Putamen (tissue), 1 donor: ENCODE data around the gene VKORC1L1.
"Not testable (repeated sequence)": the region's sequence is repeated elsewhere in the genome, so short reads cannot be mapped to it uniquely, and the experiment has no call there.

Source experiments
- DNase-seq: peaks from one replicate; pipeline ENCODE4 v3.0.0-alpha.2; 2016; ENCODE audit warnings: low spot score

Gene VKORC1L1

DNA sequence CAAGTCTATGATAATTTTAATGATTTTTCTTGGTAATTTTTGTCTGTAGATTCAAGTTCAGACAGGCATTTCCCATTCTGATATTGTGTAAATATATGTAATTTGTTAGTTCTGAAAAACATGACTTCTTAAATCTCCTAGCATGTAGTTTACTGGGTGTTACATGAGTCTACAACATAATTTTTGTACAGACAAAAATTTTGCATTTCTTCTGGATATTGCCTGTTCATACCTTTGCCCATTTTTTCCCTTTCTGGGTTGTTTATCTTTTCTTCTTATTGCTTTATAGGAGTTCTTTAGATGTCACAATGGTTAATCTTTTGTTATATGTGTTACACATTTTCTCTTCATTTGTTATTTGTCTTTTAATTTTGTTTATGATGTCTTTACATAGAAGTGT lies 12.1 kb downstream of the VKORC1L1 start:
- DNase-seq = not testable (repeated sequence)

DNA sequence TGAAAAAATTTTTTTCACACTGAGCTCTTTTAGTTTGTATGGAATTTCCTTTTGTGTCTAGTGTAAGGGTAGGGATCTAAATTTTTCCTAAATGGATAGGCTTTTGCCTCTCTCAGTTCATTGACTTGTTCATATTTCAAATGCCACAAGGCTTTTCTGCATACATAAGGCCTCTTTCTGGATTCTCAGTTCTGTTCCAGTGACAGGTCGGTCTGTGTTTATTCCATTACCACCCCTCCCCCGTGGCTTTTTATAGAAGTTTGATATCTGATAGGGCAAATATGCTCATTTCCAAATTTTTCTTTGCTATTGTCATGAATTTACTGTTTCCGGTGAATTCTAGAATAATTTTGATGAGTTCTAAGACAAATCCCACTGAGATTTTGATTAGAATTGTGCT lies 12.7 kb downstream of the VKORC1L1 start:
- DNase-seq = not testable (repeated sequence)

DNA sequence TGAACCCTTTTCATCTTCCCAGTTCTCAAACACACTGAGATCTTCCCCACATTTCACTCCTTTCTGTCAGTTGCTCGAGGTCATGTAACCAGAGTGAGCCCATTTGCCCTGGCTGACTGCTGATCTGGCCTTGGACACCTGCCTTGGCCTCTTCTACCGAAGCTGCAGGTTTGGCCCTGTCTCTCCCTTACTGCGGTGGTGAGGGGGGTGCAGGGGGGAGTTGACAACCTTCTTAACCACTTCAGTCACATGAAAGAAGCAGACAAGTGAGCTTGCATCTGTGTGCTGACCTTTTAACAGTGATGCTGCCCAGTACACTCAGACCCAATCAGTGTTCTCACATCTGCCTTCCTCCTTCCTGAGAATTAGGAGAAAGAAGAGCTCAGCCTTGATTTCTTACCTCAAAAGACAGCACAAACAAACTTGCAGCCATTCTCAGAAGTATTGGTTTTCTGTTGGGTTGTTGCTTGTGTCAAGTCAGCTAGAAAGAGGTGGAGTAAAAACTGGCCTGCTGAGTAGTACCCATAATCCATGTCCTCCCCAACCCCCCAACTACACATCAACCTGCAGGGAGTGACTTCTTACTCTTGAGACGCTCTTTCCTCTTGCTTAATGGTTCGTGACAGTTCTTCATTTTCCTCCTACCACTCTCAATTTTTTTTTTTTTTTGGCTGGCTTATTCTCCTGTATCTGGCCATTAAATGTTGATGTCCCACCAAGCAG lies 15.7 kb downstream of the VKORC1L1 start:
- DNase-seq = not testable (repeated sequence)

DNA sequence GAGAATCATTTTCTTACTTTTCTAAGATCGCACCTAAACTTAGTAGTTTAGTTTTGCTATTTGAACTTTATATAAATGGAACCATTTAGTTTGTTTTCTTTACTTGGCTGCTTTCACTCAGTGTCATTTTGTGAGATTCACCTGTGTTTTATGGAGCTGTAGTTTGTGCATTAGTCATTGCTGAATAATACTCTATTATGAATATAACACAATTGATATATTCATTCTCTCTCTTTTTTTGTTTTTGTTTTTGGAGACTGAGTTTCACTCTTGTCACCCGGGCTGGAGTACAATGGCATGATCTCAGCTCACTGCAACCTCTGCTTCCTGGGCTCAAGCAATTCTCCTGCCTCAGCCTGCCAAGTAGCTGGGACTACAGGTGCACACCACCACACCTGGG lies 16.8 kb downstream of the VKORC1L1 start:
- not testable (repeated sequence) for DNase-seq

DNA sequence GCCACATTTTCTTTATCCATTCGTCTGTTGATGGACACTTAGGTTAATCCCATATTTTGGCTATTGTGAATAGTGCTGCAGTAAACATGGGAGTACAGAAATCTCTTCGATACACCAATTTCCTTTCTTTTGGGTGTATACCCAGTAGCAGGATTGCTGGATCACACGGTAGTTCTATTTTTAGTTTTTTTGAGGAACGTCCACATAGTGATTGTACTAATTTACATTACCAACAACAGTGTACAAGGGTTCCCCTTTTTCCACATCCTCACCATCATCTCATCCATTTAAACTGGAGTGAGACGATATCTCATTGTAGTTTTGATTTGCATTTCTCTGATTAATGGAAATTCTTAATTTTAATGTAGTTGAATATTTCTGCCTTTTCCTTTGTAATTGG lies 19.3 kb downstream of the VKORC1L1 start:
- DNase-seq = no peak

DNA sequence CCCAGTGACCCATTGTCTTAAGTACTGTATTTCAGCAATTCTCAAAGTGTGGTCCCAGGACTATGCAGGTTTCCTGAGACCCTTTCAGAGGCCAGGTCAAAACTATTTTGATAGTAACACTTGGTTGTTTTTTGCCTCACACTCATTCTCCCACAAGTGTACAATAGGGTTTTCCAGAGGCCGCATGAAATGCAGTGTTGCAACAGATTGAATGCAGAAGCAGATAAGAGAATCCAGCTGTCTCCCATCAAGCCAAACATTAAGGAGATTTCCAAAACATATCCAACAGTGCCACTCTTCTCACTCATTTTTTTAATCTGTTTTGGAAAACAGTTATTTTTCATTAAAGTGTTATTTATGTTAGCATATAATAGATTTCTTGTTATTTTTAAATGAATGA lies 20.0 kb downstream of the VKORC1L1 start:
- DNase-seq = no peak

DNA sequence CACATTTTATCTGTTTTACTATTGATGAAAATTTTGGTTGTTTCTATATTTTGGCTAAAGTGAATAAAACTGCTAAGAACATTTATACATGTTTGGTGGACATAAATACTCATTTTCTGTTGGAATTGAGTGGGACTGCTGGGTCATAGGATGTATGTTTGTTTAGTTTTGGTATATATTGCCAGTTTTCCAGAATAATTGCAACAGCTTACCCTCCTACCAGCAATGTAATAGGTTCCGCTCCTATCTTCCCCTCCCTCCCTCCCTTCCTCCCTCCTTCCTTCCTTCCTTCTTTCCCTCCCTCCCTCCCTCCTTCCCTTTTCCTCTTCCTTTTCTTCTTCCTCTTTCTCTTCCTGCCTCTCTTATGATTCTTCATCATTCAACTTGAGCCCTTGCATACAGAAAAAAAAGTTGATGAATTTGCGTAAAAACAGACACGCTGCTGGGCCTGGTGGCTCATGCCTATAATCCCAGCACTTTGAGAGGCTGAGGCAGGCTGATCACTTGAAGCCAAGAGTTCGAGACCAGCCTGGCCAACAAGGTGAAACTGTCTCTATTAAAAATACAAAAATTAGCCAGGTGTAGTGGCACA lies 23.5 kb downstream of the VKORC1L1 start:
- DNase-seq = no peak

DNA sequence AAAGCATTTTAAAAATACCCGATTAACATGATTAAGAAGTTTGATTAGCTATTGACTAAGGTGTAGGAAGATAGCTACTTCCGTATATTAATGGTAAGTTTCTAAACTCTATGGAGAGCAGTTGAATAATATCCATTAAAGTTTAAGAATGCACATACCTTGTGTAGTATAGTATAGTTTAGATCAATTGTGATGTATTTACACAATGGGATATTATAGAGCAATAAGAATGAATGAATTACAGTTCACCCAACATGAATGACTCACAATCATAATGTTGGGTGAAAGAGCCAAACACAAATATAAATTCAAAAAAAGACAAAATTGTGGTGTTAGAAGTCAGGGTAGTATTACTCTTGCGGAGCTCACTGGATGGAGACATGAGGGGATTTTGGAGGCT lies 24.4 kb downstream of the VKORC1L1 start:
- not testable (repeated sequence) for DNase-seq

DNA sequence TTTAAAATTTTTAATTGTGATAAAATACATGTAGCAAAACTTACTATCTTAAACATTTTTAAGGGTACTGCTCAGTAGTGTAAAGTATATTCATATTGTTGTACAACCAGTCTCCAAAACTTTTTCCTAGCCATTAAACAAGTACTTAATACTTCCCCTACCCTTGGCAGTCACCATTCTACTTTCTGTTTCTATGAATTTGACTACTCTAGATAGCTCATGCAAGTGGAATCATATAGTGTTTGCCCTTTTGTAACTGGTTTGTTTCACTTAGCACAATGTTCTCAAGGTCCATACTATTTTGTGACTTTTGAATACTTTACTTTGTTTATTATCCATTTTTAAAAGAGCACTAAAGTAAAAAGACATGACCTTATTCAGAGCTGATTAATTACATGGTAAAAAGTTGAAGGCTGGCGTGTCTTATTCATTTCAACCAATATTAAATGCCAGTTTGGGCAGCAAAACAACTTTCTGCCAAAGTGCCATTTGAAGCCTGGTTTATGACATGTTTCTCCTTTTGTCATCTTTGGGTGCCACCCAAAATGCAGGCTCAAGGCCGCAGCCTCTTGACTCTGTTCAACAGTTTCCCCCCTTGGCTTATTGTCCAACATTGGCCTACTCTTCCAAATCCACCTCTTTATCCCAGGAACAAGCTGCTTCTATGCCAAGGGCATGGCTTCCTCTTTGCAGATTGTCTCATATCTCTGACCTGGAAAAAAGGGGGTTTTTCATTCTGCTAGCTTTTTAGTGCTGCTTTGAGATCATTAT lies 26.0 kb downstream of the VKORC1L1 start:
- DNase-seq = not testable (repeated sequence)

DNA sequence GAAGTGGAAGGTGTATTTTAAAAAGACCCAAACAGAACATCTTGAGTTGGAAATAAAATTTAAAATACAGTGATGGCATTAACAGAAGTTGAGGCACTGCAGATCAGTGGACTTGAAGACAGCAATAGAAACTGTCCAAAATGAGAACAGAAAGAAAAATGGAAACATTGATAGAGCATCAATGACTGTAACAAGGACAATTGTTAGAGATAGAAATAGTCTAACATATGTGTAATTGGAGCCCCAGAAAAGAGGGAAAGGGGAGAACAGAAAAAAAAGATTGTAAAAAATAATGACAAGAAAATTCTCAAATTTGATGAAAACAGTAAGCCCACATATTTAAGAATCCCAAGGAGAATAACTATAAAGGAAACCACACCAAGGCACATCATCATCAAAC lies 29.4 kb downstream of the VKORC1L1 start:
- DNase-seq = no peak

DNA sequence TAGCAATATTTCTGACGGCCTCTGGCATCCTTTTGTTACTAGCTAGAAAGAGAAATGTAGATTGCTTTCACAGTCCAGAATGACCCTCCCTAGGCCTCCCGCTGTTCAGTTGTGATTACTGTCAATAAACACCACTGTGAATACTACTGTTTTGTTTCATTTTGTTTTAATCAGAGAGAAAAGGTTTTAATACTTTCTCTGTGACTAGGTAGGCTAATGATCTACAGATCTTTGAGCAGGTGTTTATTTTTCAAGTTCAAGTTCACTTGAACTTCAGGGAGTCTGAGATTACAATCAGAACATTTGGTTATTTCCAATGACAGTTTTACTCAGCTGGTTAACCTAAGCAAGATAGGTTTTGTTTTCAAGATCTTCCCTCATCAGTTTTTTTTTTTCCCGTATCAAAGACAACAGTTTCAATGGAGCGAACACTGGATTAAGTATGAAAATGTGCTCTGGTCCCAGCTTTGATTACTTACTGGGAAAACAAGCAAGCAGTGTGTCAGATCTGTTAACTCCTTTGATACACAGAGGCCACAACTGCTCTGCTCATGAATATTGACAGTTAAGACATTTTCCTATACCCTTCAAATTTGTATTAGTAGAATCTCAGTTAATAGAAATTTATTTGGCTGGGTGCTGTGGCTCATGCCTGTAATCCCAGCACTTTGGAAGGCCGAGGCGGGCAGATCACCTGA lies 34.8 kb downstream of the VKORC1L1 start:
- DNase-seq = no peak

DNA sequence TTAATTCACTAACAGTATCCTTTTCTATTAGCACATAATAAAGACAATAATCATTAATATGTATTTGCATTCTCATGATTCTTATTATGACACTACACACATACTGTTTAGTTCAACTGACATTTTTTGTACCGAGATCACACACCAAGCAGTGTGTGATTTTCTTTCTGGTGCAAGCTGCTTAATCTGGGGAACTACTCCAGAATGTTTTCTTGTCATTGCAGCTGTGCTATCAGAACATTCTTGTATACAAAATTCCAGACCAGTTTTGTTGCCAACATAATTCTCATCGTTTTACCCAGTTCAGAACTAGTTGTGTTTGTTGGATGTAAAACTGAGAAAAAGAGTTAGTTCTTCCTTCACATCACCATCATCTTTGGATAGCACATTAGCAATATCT lies 37.4 kb downstream of the VKORC1L1 start:
- no peak for DNase-seq

DNA sequence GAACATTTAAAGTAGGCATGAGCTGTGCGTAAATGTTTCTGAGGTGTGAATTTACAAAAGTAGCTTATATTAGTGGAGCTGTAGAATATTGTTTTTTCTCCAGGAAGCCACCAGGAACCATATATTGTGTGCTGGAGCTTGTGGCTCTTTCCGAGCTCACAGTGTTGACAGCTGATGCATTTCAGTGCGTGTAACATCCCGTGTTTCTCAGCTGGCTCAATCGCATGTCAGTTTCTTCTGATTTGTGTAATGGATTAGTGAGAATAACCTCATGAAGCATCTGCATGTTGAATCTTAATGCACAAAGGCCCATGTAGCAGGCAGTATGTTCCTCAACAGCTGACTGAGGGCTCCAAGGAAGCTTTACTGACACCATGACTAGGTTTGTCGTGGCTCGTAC lies 39.4 kb downstream of the VKORC1L1 start:
- DNase-seq = no peak

DNA sequence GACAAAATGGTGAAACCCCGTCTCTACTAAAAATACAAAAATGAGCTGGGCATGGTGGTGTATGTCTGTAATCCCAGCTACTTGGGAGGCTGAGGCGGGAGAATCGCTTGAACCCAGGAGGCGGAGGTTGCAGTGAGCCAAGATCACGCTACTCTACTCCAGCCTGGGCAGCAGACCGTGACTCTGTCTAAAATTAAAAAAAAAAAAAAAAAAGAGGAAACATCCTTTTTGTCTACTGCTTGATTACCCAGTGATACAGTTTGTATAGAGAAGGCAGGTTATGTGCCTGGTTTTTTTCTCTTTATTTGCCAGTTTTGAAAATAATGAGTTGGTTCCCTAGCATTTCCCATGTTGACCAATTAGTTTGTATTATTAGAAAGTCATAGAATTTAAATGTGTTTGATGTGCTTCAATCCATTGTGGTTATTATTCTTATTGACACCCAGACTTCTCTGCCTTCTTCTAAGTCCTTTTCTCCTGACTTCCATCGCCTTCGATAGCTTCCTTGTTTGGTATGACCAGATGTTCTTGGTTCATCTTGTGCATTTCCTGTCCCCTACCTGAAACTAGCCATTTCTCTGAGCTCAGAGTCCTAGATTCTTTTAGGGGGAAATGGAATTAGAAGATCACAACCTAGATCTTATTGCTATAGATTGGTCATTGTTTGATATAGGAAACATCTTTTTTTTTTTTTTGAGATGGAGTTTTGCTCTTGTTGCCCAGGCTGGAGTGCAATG lies 43.2 kb downstream of the VKORC1L1 start:
- no peak for DNase-seq

DNA sequence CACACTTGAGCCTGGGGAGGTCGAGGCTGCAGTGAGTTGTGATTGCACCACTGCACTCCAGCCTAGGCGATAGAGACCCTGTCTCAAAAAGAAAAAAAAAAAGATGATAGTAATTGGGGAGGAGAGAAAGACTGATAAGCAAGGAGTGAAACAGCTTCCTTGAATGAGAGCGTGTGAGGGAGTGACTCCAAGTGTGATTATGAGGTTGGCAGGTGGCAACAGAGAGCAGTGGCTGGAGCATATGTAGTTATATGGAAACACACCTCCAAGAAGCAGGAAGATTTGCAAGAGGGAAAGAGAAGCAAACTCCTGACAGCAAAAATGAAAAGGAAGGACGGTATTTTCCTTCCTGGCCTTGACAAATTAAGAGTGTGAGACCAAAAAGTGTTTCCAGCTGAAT lies 50.4 kb downstream of the VKORC1L1 start:
- DNase-seq = no peak

DNA sequence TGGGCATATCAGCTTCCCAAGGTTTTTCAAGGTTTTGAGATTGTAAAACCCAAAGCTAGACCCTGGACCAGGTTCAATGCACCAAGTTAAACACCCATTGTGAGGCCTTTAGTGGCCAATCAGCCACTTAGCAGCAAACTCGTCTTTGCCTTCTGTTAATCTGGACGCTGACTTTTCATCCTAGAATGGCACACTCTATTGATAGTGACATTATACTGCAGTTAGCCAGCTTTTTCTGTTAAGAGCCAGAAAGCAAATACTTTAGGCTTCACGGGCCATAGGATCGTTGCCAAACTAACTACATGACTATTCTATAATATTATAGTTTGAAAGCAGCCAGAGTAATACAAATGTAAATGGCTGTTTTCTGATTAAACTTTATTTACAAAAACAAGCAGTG lies 51.3 kb downstream of the VKORC1L1 start:
- DNase-seq = no peak

DNA sequence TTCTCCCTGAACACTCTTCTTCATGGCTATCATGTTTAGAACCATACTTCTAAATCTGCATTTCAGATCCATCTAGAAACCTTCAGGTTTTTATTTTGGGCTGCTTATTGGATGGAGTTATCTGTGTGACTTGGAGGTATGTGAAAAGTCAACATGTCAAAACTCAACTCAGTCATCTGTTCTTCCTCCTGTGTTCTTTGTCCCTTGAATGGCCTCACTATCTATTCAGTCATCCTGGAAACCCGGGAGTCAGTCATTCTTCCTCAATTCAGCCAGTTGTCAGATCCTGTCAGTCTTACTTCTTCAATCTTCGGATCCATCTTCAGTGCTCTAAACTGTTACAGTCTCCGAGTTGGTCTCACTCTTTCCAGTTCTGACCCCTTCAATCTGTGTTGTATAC lies 52.2 kb downstream of the VKORC1L1 start:
- DNase-seq = no peak

DNA sequence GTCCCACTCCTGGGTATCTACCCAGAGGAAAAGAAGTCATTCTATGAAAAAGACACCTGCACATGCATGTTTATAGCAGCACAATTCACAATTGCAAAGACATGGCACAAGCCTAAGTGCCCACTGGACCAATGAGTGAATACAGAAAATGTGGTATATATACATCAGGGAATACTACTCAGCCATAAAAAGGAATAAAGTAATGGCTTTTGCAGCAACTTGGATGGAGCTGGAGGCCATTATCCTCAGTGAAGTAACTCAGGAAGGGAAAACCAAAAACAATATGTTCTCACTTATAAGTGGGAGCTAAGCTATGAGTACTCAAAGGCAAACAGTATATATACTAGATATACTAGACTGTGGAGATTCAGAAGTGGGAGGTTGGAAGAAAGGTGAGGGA lies 53.7 kb downstream of the VKORC1L1 start:
- no peak for DNase-seq

DNA sequence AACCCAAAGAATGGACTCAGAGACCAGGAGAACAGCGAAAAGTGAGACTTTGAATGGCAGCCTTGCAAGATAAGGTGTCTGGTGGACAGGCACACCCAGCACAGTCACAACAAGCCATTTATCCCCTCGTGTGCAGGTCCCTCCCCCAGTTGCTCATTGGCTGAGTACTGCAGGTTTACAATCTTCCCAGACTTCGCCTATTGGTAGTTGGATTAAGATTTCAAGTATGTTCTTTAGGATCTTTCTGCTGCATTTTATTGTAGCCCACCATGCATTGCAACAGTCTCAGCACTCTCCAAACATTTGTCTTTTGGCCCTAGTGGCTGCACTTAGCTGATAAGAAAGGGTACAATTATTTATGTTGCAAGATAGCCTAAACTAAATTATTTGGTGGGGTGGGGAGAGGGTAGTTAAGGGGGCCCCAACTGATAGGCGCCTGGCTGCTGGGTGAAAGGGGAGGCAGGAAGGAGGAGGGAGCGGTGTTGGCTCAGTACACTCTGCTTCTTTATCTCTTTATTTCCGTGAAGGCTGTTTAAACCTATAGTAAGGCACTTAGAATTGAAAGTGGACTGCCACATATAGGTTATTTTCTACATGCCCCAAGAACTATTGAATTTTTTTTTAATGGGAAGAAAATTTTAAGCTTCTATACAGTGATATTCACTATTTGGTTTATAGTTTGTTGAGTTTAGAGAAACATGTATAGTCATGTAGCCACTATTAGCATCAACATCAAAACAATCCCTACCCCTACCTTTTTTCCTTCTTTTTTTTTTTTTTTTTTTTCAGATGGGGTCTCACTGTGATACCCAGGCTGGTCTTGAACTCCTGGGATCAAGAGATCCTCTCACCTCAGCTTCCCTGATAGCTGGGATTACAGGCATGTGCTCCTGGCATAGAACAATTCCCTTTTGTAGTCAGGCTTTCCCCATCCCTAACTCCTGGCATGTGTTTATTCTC lies 54.9 kb downstream of the VKORC1L1 start:
- no peak for DNase-seq

DNA sequence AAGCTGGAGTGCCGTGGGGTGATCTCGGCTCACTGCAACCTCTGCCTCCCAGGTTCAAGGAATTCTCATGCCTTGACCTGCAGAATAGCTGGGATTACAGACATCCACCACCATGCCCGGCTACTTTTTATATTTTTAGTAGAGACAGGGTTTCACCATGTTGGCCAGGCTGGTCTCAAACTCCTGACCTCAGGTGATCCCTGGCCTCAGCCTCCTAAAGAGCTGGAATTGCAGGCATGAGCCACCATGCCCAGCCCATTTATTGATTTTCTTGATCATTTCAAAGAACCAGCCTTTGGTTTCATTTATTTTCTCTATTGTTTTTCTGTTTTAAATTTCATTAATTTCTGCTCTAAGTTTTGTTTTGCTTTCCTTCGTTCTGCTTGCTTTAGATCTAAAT lies 58.8 kb downstream of the VKORC1L1 start:
- DNase-seq = no peak

DNA sequence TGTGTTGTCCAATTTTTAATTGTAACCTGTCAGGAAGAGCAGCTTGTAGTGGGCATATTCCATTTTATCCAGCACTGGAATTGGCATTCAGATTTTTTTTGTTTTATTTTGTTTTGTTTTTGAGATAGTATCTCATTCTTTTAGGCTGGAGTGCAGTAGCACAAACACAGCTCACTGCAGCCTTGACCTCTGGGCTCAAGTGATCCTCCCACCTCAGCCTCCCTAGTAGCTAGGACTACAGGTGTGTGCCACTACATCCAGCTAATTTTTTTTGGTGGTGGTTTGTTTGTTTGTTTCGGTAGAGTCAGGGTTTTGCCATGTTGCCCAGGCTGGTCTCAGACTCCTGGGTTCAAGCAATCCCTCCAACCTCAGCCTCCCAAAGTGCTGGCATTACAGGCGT lies 64.4 kb downstream of the VKORC1L1 start:
- DNase-seq = no peak
